ENCODE data around the gene HSD17B3.
"Not testable (repeated sequence)": the region's sequence is repeated elsewhere in the genome, so short reads cannot be mapped to it uniquely, and the experiment has no call there.

The HSD17B3 gene

GRCh38 chr9:96189581-96189980 is 112.4 kb downstream of the HSD17B3 start:
- not testable (repeated sequence) for DNase-seq

- no peak for DNase-seq
Measured at GRCh38 chr9:96188571-96188970, 113.4 kb downstream of the HSD17B3 start.

- no peak for DNase-seq
Measured at GRCh38 chr9:96187151-96187555, 114.8 kb downstream of the HSD17B3 start.

- DNase-seq: no peak
Measured at GRCh38 chr9:96186591-96187011, 115.4 kb downstream of the HSD17B3 start.

GRCh38 chr9:96185518-96186156 is 116.3 kb downstream of the HSD17B3 start:
- DNase-seq: no peak

All from stimulated activated CD4-positive, alpha-beta T cell treated with anti-CD3 and anti-CD28 coated beads, Interleukin-4, amount 100 ng/mL, for 4 hours (primary cell).